PC-9 (cell line): ENCODE measurements around the gene ACOT12. TPM values are rescaled to one million over a fixed set of nuclear protein-coding genes. Genes with fewer than 3 reads are reported as not detected.
"Not testable (repeated sequence)": the region's sequence is repeated elsewhere in the genome, so short reads cannot be mapped to it uniquely, and the experiment has no call there.

Experiments used
- BruUV-seq: library from RNA; stranded (reverse); fragments of 400-500 nt; replicated peaks from 2 replicates; lab custom pipeline; 2021; lab: Mats Ljungman, UMichigan
- CTCF ChIA-PET: fragments of 300-600 bp; sonication (Branson Sonifier 250); formaldehyde crosslinking; loops from one replicate; lab custom pipeline; 2022; ENCODE audit warnings: antibody characterized with exemption; lab: Charles Lee
- POLR2A ChIA-PET: fragments of 300-600 bp; sonication (Branson Sonifier 250); formaldehyde crosslinking; loops from one replicate; lab custom pipeline; 2022; ENCODE audit warnings: antibody characterized with exemption; ENCODE audit not compliant: unreplicated experiment; lab: Charles Lee
- DNase-seq, 2 experiments: peaks; one replicate each; pipeline versions ENCODE4 v3.0.0 to v3.0.0-alpha.2; 2015 to 2022; ENCODE audit warnings: mixed read lengths in 1 of 2
- H2AFZ ChIP-seq: fragments of 200-600 bp; sonication (generic); 2 replicates; pipeline ENCODE4 v1.8.1; 2017; ENCODE audit warnings: antibody characterized with exemption
- H3F3A ChIP-seq: fragments of 200-600 bp; sonication (generic); 2 replicates; pipeline ENCODE4 v1.8.1; 2017; ENCODE audit warnings: antibody characterized with exemption, mild to moderate bottlenecking, low read depth; ENCODE audit not compliant: insufficient read depth
- H3K27ac ChIP-seq: fragments of 200-600 bp; sonication (generic); 2 replicates; pipeline ENCODE4 v1.6.1; 2016; ENCODE audit warnings: mixed run types
- H3K27me3 ChIP-seq: fragments of 200-600 bp; sonication (generic); 2 replicates; pipeline ENCODE4 v1.6.1; 2016; ENCODE audit warnings: low read depth, mixed run types; ENCODE audit not compliant: insufficient read depth
- H3K36me3 ChIP-seq: fragments of 200-600 bp; sonication (generic); 2 replicates; pipeline ENCODE4 v1.6.1; 2016; ENCODE audit warnings: low read depth, mixed run types
- H3K4me1 ChIP-seq: fragments of 200-600 bp; sonication (generic); replicated peaks from 2 replicates; pipeline ENCODE4 v1.6.1; 2016; ENCODE audit warnings: mixed run types; ENCODE audit not compliant: insufficient read depth
- H3K4me2 ChIP-seq: fragments of 200-600 bp; sonication (generic); 2 replicates; pipeline ENCODE4 v1.6.1; 2017; ENCODE audit warnings: mixed run types
- H3K4me3 ChIP-seq: fragments of 200-600 bp; sonication (generic); 2 replicates; pipeline ENCODE4 v1.6.1; 2016; ENCODE audit warnings: mixed run types
- H3K79me2 ChIP-seq: fragments of 200-600 bp; sonication (generic); 2 replicates; pipeline ENCODE4 v1.6.1; 2017; ENCODE audit warnings: low read depth, mixed run types
- H3K9me2 ChIP-seq: fragments of 200-600 bp; sonication (generic); 2 replicates; pipeline ENCODE4 v1.8.1; 2017; ENCODE audit warnings: mild to moderate bottlenecking; ENCODE audit not compliant: insufficient read depth
- H3K9me3 ChIP-seq: fragments of 200-600 bp; sonication (generic); 2 replicates; pipeline ENCODE4 v1.8.1; 2016; ENCODE audit warnings: low read depth; ENCODE audit not compliant: insufficient read depth
- H4K20me1 ChIP-seq: fragments of 200-600 bp; sonication (generic); 2 replicates; pipeline ENCODE4 v1.8.1; 2017; ENCODE audit not compliant: insufficient read depth
- CTCF ChIP-seq: fragments of 200-600 bp; sonication (generic); conservative IDR thresholded peaks from 2 replicates; pipeline ENCODE4 v1.6.1; 2017; ENCODE audit warnings: mixed run types, antibody characterized with exemption, mild to moderate bottlenecking, moderate library complexity
- EZH2 ChIP-seq: fragments of 200-600 bp; sonication (generic); IDR thresholded peaks from 2 replicates; pipeline ENCODE4 v1.8.0; 2017; ENCODE audit warnings: antibody characterized with exemption, low read depth
- intact Hi-C: fragments of 100-400 bp; cut with micrococcal nuclease; formaldehyde crosslinking; loops from one replicate; pipeline ENCODE4 v1.10.0; 2022; ENCODE audit not compliant: unreplicated experiment
- total RNA-seq: library from RNA; stranded (reverse); gene quantifications from 2 replicates; pipeline ENCODE4 v1.2.3, GENCODE V29; 2021

The ACOT12 gene
- total RNA-seq, 1 experiment from 2014 or later: not detected

- H3K79me2 ChIP-seq: no peaks in the 10 kb centered on the region
- H3K4me2 ChIP-seq: no peak overlapping the region
- H3F3A ChIP-seq: no peaks in the 10 kb centered on the region
- H3K36me3 ChIP-seq: no peaks in the 10 kb centered on the region
- ChIA-PET POLR2A (no interaction called here), CTCF (no interaction called here)
- no TSS peak for BruUV-seq
- intact Hi-C loops: no loop called here
- no peak overlapping the region for H3K4me3 ChIP-seq
- H4K20me1 ChIP-seq: no peaks in the 10 kb centered on the region
- H2AFZ ChIP-seq: peak overlapping the region; percentile 39; the same call in 1 of the 2 replicates
- no peaks in the 10 kb centered on the region for H3K9me2 ChIP-seq
- H3K4me1 ChIP-seq: no peaks in the 10 kb centered on the region
- no peak overlapping the region for H3K27ac ChIP-seq
- no peak; the same call in 1 of the 2 replicates for TF ChIP-seq CTCF
- TF ChIP-seq EZH2: no peak
- DNase-seq: no peak
- no peaks in the 10 kb centered on the region for H3K27me3 ChIP-seq
- H3K9me3 ChIP-seq: no peaks in the 10 kb centered on the region
Measured at GRCh38 chr5:81345411-81346003, 48.4 kb downstream of the ACOT12 start.

- Histone ChIP-seq H3K27me3 (no peaks in the 10 kb centered on the region), H2AFZ (no peak overlapping the region), H3K4me2 (no peak overlapping the region), H3K79me2 (no peaks in the 10 kb centered on the region), H3K9me3 (no peaks in the 10 kb centered on the region), H4K20me1 (no peaks in the 10 kb centered on the region), H3K9me2 (no peaks in the 10 kb centered on the region), H3F3A (no peaks in the 10 kb centered on the region), H3K36me3 (no peaks in the 10 kb centered on the region), H3K4me3 (no peak overlapping the region), H3K27ac (no peak overlapping the region), H3K4me1 (no peaks in the 10 kb centered on the region)
- TF ChIP-seq EZH2: no peak
- no peak for TF ChIP-seq CTCF
- no peak for DNase-seq
- ChIA-PET POLR2A (no interaction called here), CTCF (no interaction called here)
- intact Hi-C loops: no loop called here
- BruUV-seq: no TSS peak
Measured at GRCh38 chr5:81344736-81345135, 49.2 kb downstream of the ACOT12 start.

- H4K20me1 ChIP-seq, H3K9me3 ChIP-seq, DNase-seq, H2AFZ ChIP-seq, H3K4me2 ChIP-seq, H3K27me3 ChIP-seq, H3K36me3 ChIP-seq, H3K9me2 ChIP-seq, H3K27ac ChIP-seq, H3F3A ChIP-seq, BruUV-seq, H3K4me1 ChIP-seq, intact Hi-C loops, H3K79me2 ChIP-seq, H3K4me3 ChIP-seq, CTCF ChIA-PET: not testable (repeated sequence)
- POLR2A ChIA-PET: interaction anchor here (0.5 kb wide), 1 partner anchor 19 kb away, joined by 17 read pairs; no protein-coding TSS in a partner anchor
Measured at GRCh38 chr5:81338213-81338612, 55.7 kb downstream of the ACOT12 start.

- no peak overlapping the region for H3K4me2 ChIP-seq
- no peaks in the 10 kb centered on the region for H3K79me2 ChIP-seq
- H3K27ac ChIP-seq: no peak overlapping the region
- no peaks in the 10 kb centered on the region for H3K9me3 ChIP-seq
- TF ChIP-seq CTCF (no peak), EZH2 (no peak)
- BruUV-seq: no TSS peak
- no peaks in the 10 kb centered on the region for H3K9me2 ChIP-seq
- no peaks in the 10 kb centered on the region for H3F3A ChIP-seq
- no peak overlapping the region for H3K4me3 ChIP-seq
- POLR2A ChIA-PET: interaction anchor here (0.5 kb wide), 1 partner anchor 20 kb away, joined by 17 read pairs; no protein-coding TSS in a partner anchor
- DNase-seq: no peak
- no peaks in the 10 kb centered on the region for H3K27me3 ChIP-seq
- no peaks in the 10 kb centered on the region for H3K4me1 ChIP-seq
- CTCF ChIA-PET: no interaction called here
- H3K36me3 ChIP-seq: no peaks in the 10 kb centered on the region
- intact Hi-C loops: no loop called here
- H4K20me1 ChIP-seq: no peaks in the 10 kb centered on the region
- H2AFZ ChIP-seq: no peak overlapping the region
Measured at GRCh38 chr5:81337803-81338202, 56.1 kb downstream of the ACOT12 start.
